Mucosa of rectum (tissue), 2 donors: Measurements from ENCODE around the gene RPS16.

Experiments used
- H3K27ac ChIP-seq, 2 donors: one replicate each; pipeline ENCODE4 v1.7.0; 2013; ENCODE audit warnings: inconsistent platforms in 2 of 2, low read depth in 2 of 2, low read length in 2 of 2
- H3K27me3 ChIP-seq, 2 donors: one replicate each; pipeline ENCODE4 v1.7.0; 2013; ENCODE audit warnings: low read length in 2 of 2; ENCODE audit not compliant: control insufficient read depth in 2 of 2, insufficient read depth in 2 of 2
- H3K36me3 ChIP-seq, 2 donors: one replicate each; pipeline ENCODE4 v1.7.0; 2013; ENCODE audit warnings: low read length in 2 of 2; ENCODE audit not compliant: control insufficient read depth in 2 of 2, insufficient read depth in 2 of 2
- H3K4me1 ChIP-seq, 2 donors: one replicate each; pipeline ENCODE4 v1.7.0; 2013; ENCODE audit warnings: low read length in 2 of 2, mild to moderate bottlenecking in 1 of 2; ENCODE audit not compliant: control insufficient read depth in 2 of 2, insufficient read depth in 2 of 2
- H3K4me3 ChIP-seq, 2 donors: one replicate each; pipeline ENCODE4 v1.7.0; 2013; ENCODE audit warnings: low read length in 2 of 2
- H3K9ac ChIP-seq, 2 donors: one replicate each; pipeline ENCODE4 v1.7.0; 2013; ENCODE audit warnings: low read length in 2 of 2, low read depth in 1 of 2, mild to moderate bottlenecking in 1 of 2
- H3K9me3 ChIP-seq, 2 donors: one replicate each; pipeline ENCODE4 v1.7.0; 2013; ENCODE audit warnings: low read length in 2 of 2; ENCODE audit not compliant: control insufficient read depth in 2 of 2
- donor health status: healthy.
- donor health status: Normal muscosa, but diverticular disease.

The RPS16 gene

GRCh38 chr19:39408392-39409207 lies 27.1 kb downstream of the RPS16 start:
- H3K9ac ChIP-seq = peak overlapping the region; percentile 98 to 99

GRCh38 chr19:39407660-39408391 lies 27.9 kb downstream of the RPS16 start:
- H3K36me3 ChIP-seq = peaks cover 12 to 18% of the 10 kb centered on the region in 2 donors
- H3K9ac ChIP-seq = peak overlapping the region; percentile 98 to 99
- H3K9me3 ChIP-seq = no peaks in the 10 kb centered on the region
- H3K27me3 ChIP-seq = peaks cover 0 to 1% of the 10 kb centered on the region in 2 donors
- H3K4me1 ChIP-seq = peaks cover 38 to 57% of the 10 kb centered on the region in 2 donors
- H3K27ac ChIP-seq = peak overlapping the region; percentile 97 to 100
- H3K4me3 ChIP-seq = peak overlapping the region; percentile 81 to 87

More at GRCh38 chr19:39408392-39409207, 27.1 kb downstream of the RPS16 start:
- peak overlapping the region; percentile 81 to 87 for H3K4me3 ChIP-seq
- H3K27ac ChIP-seq = peak overlapping the region; percentile 97 to 100
- peaks cover 12 to 18% of the 10 kb centered on the region in 2 donors for H3K36me3 ChIP-seq
- H3K9me3 ChIP-seq = no peaks in the 10 kb centered on the region
- peaks cover 35 to 52% of the 10 kb centered on the region in 2 donors for H3K4me1 ChIP-seq
- H3K27me3 ChIP-seq = peaks cover 1 to 4% of the 10 kb centered on the region in 2 donors

- Histone ChIP-seq H3K27ac (peak overlapping the region; percentile 97 to 100), H3K36me3 (peaks cover 12 to 18% of the 10 kb centered on the region in 2 donors), H3K9ac (peak overlapping the region; percentile 98 to 99), H3K4me3 (peak overlapping the region; percentile 81 to 87), H3K27me3 (no peaks in the 10 kb centered on the region), H3K9me3 (no peaks in the 10 kb centered on the region), H3K4me1 (peaks cover 40 to 59% of the 10 kb centered on the region in 2 donors)
Measured at GRCh38 chr19:39407410-39407659, 28.4 kb downstream of the RPS16 start.

GRCh38 chr19:39406656-39407409 lies 28.9 kb downstream of the RPS16 start, which contains the start of gene ZFP36:
Gene ZFP36, plus strand, starts transcription at chr19:39406847. Its CDS starts 58 bp downstream, at chr19:39406905.
- peaks cover 12 to 18% of the 10 kb centered on the region in 2 donors for H3K36me3 ChIP-seq
- H3K27me3 ChIP-seq = no peaks in the 10 kb centered on the region
- peak within 1 kb of the TSS; percentile 97 to 100 for H3K27ac ChIP-seq
- no peaks in the 10 kb centered on the region for H3K9me3 ChIP-seq
- H3K4me1 ChIP-seq = peaks cover 45 to 64% of the 10 kb centered on the region in 2 donors
- peak within 1 kb of the TSS; percentile 98 to 99 for H3K9ac ChIP-seq
- peak within 1 kb of the TSS; percentile 81 to 87 for H3K4me3 ChIP-seq

- peaks cover 12 to 18% of the 10 kb centered on the region in 2 donors for H3K36me3 ChIP-seq
- no peaks in the 10 kb centered on the region for H3K9me3 ChIP-seq
- peak overlapping the region; percentile 76 to 87 for H3K4me3 ChIP-seq
- H3K9ac ChIP-seq = peak overlapping the region; percentile 90
- peaks cover 48 to 64% of the 10 kb centered on the region in 2 donors for H3K4me1 ChIP-seq
- H3K27me3 ChIP-seq = no peaks in the 10 kb centered on the region
- peak overlapping the region; percentile 97 to 100 for H3K27ac ChIP-seq
Measured at GRCh38 chr19:39405958-39406655, 29.6 kb downstream of the RPS16 start.

- peak overlapping the region; percentile 90 for H3K9ac ChIP-seq
- peak overlapping the region; percentile 97 to 100 for H3K27ac ChIP-seq
- H3K27me3 ChIP-seq = no peaks in the 10 kb centered on the region
- peaks cover 45 to 64% of the 10 kb centered on the region in 2 donors for H3K4me1 ChIP-seq
- H3K36me3 ChIP-seq = peaks cover 12 to 14% of the 10 kb centered on the region in 2 donors
- H3K9me3 ChIP-seq = no peaks in the 10 kb centered on the region
- peak overlapping the region in 1 of 2 donors; percentile 87 for H3K4me3 ChIP-seq
Measured at GRCh38 chr19:39405261-39405957, 30.3 kb downstream of the RPS16 start.

- peak overlapping the region; percentile 86 to 93 for H3K9ac ChIP-seq
- H3K4me1 ChIP-seq = peaks cover 51 to 68% of the 10 kb centered on the region in 2 donors
- H3K27me3 ChIP-seq = no peaks in the 10 kb centered on the region
- peak overlapping the region; percentile 98 to 100 for H3K27ac ChIP-seq
- peak overlapping the region; percentile 58 to 72 for H3K4me3 ChIP-seq
- no peaks in the 10 kb centered on the region for H3K9me3 ChIP-seq
- H3K36me3 ChIP-seq = peaks cover 9 to 10% of the 10 kb centered on the region in 2 donors
Measured at GRCh38 chr19:39403331-39404312, 32.1 kb downstream of the RPS16 start.
